22Rv1 (cell line): ENCODE measurements around the gene ZBTB21.

ENCODE experiments used
- CTCF ChIP-seq: fragments of 450-650 bp; IDR thresholded peaks from 2 replicates; pipeline ENCODE4 v1.5.1; 2017; ENCODE audit warnings: mild to moderate bottlenecking
- ZFX ChIP-seq: fragments of 450-650 bp; IDR thresholded peaks from 2 replicates; pipeline ENCODE4 v1.6.1; 2017; ENCODE audit warnings: antibody characterized with exemption, borderline replicate concordance

- TF ChIP-seq CTCF (no peak), ZFX (no peak)
Measured at GRCh38 chr21:42004406-42005199, 5.6 kb downstream of the ZBTB21 start.
